Testis (tissue), 2 donors: ENCODE data around the gene BTN1A1.

Experiments used
- CTCF ChIP-seq, 3 experiments: fragments of 450-650 bp in 2 of 3; fragments of 200-600 bp in 1 of 3; sonication (generic) in 1 of 3; IDR thresholded peaks; one replicate each; pipeline ENCODE4 v1.5.1; 2016 to 2019; ENCODE audit warnings: antibody characterized with exemption in 3 of 3, mild to moderate bottlenecking in 2 of 3, moderate library complexity in 1 of 3
- POLR2A ChIP-seq: fragments of 450-650 bp; IDR thresholded peaks from one replicate; pipeline ENCODE4 v1.6.1; 2017; ENCODE audit warnings: antibody characterized with exemption, mild to moderate bottlenecking, moderate library complexity

- TF ChIP-seq CTCF (IDR thresholded peaks at IDR 0.05), result no peak
- peak; percentile 10 for TF ChIP-seq POLR2A
Observed at GRCh38 chr6:26457806-26458688, 42.1 kb upstream of the BTN1A1 start, which contains the start of gene BTN2A1.
